NCI-H345 (cell line): ENCODE data around the gene LMF2.
"Not testable (repeated sequence)": the region's sequence is repeated elsewhere in the genome, so short reads cannot be mapped to it uniquely, and the experiment has no call there.

Source experiments
- DNase-seq: peaks from one replicate; lab custom pipeline; 2025; lab: John Stamatoyannopoulos, UW

The LMF2 gene

GRCh38 chr22:50523458-50523805 is 15.9 kb upstream of the LMF2 start:
- no peak for DNase-seq

- DNase-seq = no peak
Measured at GRCh38 chr22:50522806-50523438, 15.4 kb upstream of the LMF2 start.

- DNase-seq = no peak
Measured at GRCh38 chr22:50522208-50522805, 14.8 kb upstream of the LMF2 start.

GRCh38 chr22:50521710-50522109 is 14.2 kb upstream of the LMF2 start:
- DNase-seq = no peak

GRCh38 chr22:50520826-50521453 is 13.4 kb upstream of the LMF2 start:
- DNase-seq = no peak

- DNase-seq = not testable (repeated sequence)
Measured at GRCh38 chr22:50520184-50520583, 12.7 kb upstream of the LMF2 start.

GRCh38 chr22:50519151-50519550 is 11.6 kb upstream of the LMF2 start:
- DNase-seq = no peak

GRCh38 chr22:50518606-50519005 is 11.1 kb upstream of the LMF2 start:
- no peak for DNase-seq

- DNase-seq = no peak
Measured at GRCh38 chr22:50517495-50518260, 10.2 kb upstream of the LMF2 start.

GRCh38 chr22:50516891-50517290 is 9.4 kb upstream of the LMF2 start:
- DNase-seq = no peak

GRCh38 chr22:50516068-50516467 is 8.6 kb upstream of the LMF2 start:
- DNase-seq = no peak

GRCh38 chr22:50513175-50513574 is 5.7 kb upstream of the LMF2 start:
- no peak for DNase-seq

- no peak for DNase-seq
Measured at GRCh38 chr22:50508897-50509296, 1.4 kb upstream of the LMF2 start.

- DNase-seq = peak; percentile 93
Measured at GRCh38 chr22:50507991-50508884, 736 bp upstream of the LMF2 start, which contains the start of gene NCAPH2. TSS of gene NCAPH2 (plus strand) at chr22:50508224. CDS start at chr22:50508338, 114 bp downstream.

GRCh38 chr22:50506611-50507420 is 686 bp downstream of the LMF2 start:
- DNase-seq = peak; percentile 87

- DNase-seq = no peak
Measured at GRCh38 chr22:50505776-50506610, 1.5 kb downstream of the LMF2 start.

GRCh38 chr22:50505276-50505775 is 2.2 kb downstream of the LMF2 start:
- DNase-seq = no peak

GRCh38 chr22:50504369-50505211 is 2.9 kb downstream of the LMF2 start:
- no peak for DNase-seq
